ENCODE data around the gene FBXO36.

The FBXO36 gene, protein sequence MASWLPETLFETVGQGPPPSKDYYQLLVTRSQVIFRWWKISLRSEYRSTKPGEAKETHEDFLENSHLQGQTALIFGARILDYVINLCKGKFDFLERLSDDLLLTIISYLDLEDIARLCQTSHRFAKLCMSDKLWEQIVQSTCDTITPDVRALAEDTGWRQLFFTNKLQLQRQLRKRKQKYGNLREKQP
- total RNA-seq: 1.0 to 3.6 (median 2.5) reads per million in 9 experiments

DNA sequence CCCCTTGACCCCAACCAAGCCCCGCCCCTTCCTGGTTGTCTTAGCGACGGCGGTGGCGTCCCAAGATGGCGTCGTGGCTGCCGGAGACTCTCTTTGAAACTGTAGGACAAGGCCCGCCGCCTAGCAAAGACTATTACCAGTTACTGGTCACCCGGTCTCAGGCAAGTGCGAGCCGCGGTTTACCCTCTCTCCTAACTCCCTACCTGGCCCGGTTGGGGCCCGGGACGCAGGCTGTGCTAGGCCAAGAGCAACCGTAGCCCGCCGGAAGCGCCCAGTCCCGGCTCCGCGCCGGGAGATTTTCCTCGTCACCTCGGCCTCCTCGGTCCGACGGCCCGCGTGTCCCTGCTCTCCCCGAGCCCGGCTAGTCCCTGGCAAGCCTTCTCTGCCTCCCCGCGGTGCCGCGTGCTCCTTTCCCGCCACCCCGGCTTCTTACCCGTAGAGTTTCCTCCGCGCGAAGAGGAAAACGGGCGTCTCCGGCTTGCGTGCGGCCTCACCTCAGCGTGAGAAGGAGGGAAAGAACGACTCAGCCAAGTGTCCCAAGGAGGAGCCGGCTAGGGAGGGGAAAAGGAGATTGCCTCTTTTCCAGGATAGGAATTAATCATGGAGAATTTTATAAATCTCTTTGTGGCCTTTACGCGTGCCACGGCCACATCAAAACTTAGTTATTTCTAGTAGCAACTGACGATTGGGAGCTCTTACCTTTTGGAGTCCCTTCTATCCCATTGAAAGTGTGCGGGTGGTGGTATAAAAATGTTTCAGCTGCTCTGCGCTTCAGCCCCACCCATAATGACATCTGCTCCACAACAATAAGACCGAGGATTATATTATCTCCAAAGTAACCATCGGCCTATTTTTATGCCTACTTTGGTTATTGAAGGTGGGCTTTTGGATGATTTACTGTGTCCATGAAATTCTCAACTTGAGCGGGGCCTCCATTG is at the start of gene FBXO36:
FBXO36 (plus strand) TSS at position 55 of the 938 bp plus-strand sequence; CDS start at position 66, 11 bp downstream.
- peak within 1 kb of the TSS; percentile 95 to 100 for H3K27ac Mint-ChIP-seq
- peak within 1 kb of the TSS; percentile 99 to 100 for H3K4me3 Mint-ChIP-seq
- peaks cover 23 to 29% of the 10 kb centered on the region in 2 donors for H3K4me1 Mint-ChIP-seq (ENCODE audit: low read depth in 2 of 2)
- H3K27me3 Mint-ChIP-seq: no peaks in the 10 kb centered on the region
- H3K9me3 Mint-ChIP-seq: no peaks in the 10 kb centered on the region
- DNase-seq: peak in 1 of 3 experiments; percentile 88
- ATAC-seq (replicated peaks): peak; percentile 64
- peaks cover 33% of the 10 kb centered on the region for H3K36me3 Mint-ChIP-seq (ENCODE audit: insufficient read depth)

DNA sequence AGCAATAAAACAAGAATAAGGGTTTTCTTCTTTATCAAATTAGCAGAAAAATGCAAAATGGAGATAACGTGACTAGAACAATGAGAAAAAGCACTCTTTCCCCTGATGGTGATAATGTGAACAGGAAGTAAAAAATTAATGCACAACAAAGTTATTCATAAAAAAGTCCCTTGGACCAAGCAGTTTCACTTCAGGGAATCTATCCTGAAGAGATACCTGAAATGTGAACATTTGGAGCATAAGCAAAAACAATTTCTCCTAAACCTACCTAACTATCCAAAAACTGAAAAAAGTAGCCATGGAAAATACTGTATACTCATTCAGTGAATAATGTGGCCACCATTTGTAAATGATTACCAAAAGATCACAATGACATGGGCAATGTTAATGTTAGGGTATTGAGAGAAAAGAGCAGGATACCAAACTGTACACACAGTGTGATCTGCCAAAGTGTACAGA is 49.2 kb upstream of the FBXO36 start:
- Mint-ChIP-seq H3K9me3 (no peaks in the 10 kb centered on the region), H3K36me3 (ENCODE audit: insufficient read depth) (peaks cover 31% of the 10 kb centered on the region), H3K27me3 (no peaks in the 10 kb centered on the region), H3K27ac (peak overlapping the region; percentile 68 to 83), H3K4me3 (peak overlapping the region in 1 of 2 donors; percentile 24), H3K4me1 (ENCODE audit: low read depth in 2 of 2) (peaks cover 20 to 69% of the 10 kb centered on the region in 2 donors)
- DNase-seq (no peak), ATAC-seq (replicated peaks) (no peak)

DNA sequence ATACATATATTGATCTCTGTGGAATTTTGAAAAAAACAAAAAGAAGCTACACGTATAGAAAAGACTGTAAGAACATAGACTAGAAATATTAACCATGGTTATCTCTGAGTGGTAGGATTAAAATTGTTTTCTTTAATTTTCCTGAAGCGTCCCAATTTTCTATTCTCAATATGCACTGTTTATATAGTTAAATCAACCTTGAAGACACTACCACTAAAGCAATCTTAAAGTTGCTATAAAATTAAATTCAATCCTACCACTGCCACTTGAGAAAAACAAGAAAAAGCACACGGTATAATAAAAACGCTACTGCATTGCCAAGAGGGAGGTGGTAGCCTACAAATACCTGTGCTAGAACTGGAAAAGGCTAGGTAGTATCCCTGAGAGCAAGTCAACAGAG is 47.7 kb upstream of the FBXO36 start:
- Mint-ChIP-seq H3K27me3 (no peaks in the 10 kb centered on the region), H3K4me3 (no peak overlapping the region), H3K27ac (peak overlapping the region in 1 of 2 donors; percentile 64), H3K36me3 (ENCODE audit: insufficient read depth) (peaks cover 46% of the 10 kb centered on the region), H3K4me1 (ENCODE audit: low read depth in 2 of 2) (peaks cover 15 to 54% of the 10 kb centered on the region in 2 donors), H3K9me3 (no peaks in the 10 kb centered on the region)
- no peak for ATAC-seq (replicated peaks)
- no peak for DNase-seq

DNA sequence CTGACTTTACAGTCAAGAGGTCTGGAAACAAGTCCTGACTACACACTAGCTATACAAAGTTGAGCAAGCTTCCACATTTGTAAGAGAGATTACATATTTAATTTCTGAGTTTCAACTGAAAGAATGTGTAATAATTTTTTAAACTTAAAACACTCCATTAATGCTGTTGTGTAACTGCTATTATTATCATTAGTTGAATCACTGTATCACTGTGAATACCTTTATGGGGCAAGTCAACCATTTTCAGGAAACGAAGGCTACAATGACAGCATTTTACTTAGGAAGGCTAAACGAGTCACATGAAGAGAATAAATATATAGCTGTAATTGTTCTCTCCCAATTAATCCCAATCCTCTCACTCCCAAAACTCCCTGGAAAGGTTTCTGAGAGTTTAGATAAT is 46.8 kb upstream of the FBXO36 start:
- Mint-ChIP-seq H3K27ac (peak overlapping the region; percentile 0 to 64), H3K27me3 (no peaks in the 10 kb centered on the region), H3K4me1 (ENCODE audit: low read depth in 2 of 2) (peaks cover 8 to 46% of the 10 kb centered on the region in 2 donors), H3K36me3 (ENCODE audit: insufficient read depth) (peaks cover 43% of the 10 kb centered on the region), H3K4me3 (no peak overlapping the region), H3K9me3 (no peaks in the 10 kb centered on the region)
- ATAC-seq (replicated peaks): no peak
- no peak for DNase-seq

DNA sequence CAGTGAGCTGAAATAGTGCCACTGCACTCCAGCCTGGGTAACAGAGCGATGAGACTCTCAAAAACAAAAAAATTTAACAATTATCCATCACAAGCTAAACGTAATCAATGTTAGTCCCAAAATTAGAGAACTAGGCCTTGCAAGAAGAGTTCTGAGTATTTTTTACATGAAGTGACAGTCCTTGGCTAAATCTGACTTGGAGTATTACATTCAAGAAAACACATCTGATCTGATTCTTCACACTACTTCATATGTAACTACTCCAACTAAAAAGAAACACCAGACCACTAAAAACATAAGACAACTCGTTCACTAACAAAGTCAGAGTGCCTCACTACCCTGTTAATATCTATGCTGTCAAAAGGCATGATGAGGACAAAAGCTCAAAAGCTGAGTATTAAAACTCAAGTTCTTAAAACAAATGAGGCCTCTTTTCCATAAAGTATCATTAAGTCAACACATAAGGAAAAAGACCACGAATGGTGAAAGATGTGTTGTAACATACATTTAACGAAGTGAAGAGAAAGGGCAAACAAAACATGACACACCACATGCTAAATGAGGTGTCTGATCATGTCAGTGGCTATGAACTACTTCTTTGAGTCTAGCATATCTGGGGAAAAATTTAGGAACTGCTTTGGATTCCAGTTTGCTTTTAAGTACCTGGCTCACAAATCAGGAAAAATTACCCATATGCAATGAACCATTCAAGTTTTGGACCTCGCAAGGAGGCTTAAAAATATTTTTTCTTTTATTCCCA is 42.9 kb upstream of the FBXO36 start:
- no peak overlapping the region for H3K27ac Mint-ChIP-seq

DNA sequence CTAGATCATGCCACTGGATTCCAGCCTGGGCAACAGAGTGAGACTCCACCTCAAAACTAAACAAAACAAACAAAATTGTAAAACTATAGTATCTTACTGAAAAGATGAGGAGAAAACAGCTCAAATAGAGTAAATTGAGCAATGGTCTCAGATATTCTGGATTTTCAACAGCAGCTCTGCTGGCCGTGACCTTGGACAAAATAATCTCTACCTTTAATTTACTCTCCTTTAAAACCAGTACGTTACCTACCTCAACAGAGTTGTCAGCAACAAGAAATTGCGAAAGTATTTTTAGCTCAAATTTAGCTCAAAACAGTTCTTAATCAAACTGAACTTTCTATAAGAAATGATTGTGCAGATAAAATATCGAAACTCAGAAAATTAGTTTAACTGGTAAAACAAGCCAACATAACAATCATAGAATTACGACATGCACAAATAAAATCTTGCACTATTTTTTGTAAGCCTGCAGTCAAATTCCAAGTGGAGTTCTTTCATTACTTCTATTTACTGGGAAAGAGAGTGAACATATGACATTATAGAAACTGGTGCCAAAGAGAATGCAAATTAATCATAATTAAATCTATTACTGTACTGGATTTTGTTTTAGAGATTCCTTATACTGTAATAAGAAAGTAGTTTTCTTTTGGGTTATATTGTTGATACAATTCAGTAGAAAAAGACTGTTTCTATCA is 41.3 kb upstream of the FBXO36 start:
- Mint-ChIP-seq H3K4me3 (no peak overlapping the region), H3K36me3 (ENCODE audit: insufficient read depth) (peaks cover 30% of the 10 kb centered on the region), H3K4me1 (ENCODE audit: low read depth in 2 of 2) (peaks cover 18 to 28% of the 10 kb centered on the region in 2 donors), H3K27ac (peak overlapping the region in 1 of 2 donors; percentile 61), H3K27me3 (no peaks in the 10 kb centered on the region), H3K9me3 (no peaks in the 10 kb centered on the region)
- no peak for ATAC-seq (replicated peaks)
- DNase-seq: no peak

More for the DNA sequence above, 42.9 kb upstream of the FBXO36 start:
- no peak for ATAC-seq (replicated peaks)
- DNase-seq: no peak
- Mint-ChIP-seq H3K36me3 (ENCODE audit: insufficient read depth) (peaks cover 28% of the 10 kb centered on the region), H3K27me3 (no peaks in the 10 kb centered on the region), H3K9me3 (no peaks in the 10 kb centered on the region), H3K4me3 (no peak overlapping the region), H3K4me1 (ENCODE audit: low read depth in 2 of 2) (peaks cover 17 to 34% of the 10 kb centered on the region in 2 donors)

DNA sequence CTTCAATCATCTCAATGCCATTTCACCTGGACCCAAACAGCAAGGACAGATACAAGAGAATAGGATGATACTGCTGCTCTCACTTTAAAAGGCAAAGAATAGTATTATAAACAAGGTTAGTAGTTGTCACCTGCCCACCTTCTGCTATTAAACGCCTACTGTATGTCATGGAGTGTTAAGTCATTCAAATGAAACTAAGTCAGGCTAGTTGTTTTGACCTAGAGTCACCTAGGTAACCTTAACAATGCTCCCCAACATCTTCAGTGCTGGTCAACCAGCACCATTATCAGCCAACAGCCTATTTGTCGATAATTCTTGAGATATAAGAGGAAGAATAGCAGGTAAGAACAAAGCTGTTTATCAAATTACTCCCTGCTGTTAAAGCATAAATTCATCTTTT is 39.7 kb upstream of the FBXO36 start:
- Mint-ChIP-seq H3K9me3 (no peaks in the 10 kb centered on the region), H3K27ac (peak overlapping the region; percentile 35 to 84), H3K36me3 (ENCODE audit: insufficient read depth) (peaks cover 25% of the 10 kb centered on the region), H3K27me3 (no peaks in the 10 kb centered on the region), H3K4me3 (no peak overlapping the region), H3K4me1 (ENCODE audit: low read depth in 2 of 2) (peaks cover 24 to 31% of the 10 kb centered on the region in 2 donors)
- DNase-seq (no peak), ATAC-seq (replicated peaks) (no peak)

DNA sequence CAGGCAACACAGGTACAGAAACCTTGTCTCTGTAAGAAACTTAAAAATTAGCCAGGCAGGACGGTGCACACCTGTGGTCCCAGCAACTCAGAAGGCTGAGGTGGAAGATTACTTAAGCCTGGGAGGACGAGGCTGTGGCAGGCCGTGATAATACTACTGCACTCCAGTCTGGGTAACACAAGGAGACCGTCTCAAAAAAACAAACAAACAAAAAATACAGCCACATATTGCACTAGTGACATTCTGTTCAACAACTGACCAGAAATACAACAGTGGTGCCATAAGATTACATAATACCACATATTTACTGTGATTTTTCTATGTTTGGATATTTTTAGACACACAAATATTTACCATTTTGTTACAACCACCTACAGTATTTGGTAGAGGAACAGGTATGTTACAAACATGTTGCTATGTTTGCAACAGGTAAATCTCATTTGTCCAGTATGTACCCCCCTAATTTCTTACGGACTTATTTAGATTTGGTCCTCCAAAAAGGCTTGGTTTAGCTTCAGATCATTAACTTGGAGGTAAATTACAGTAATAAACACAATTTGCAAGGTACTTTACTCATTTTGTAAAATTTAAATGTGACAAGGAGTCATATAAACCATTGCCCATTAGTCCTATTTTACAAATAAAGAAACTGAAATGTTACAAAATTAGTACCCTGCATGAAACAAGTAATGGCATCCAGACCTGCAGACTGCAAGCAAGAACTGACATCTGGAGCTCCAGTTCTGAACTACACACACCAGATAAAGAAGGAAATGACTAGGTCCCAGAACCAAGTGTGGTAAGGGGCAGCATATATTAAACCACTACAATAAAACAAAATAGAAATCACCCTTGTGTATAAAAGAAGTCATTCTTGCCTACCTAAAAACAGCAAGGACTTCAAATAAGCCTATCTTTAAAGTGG is 37.3 kb upstream of the FBXO36 start:
- peaks cover 34 to 46% of the 10 kb centered on the region in 2 donors for H3K4me1 Mint-ChIP-seq (ENCODE audit: low read depth in 2 of 2)
- no peaks in the 10 kb centered on the region for H3K27me3 Mint-ChIP-seq
- DNase-seq (no peak), ATAC-seq (replicated peaks) (no peak)
- H3K27ac Mint-ChIP-seq: peak overlapping the region in 1 of 2 donors; percentile 52
- H3K36me3 Mint-ChIP-seq (ENCODE audit: insufficient read depth): peaks cover 8% of the 10 kb centered on the region
- H3K9me3 Mint-ChIP-seq: no peaks in the 10 kb centered on the region
- no peak overlapping the region for H3K4me3 Mint-ChIP-seq

DNA sequence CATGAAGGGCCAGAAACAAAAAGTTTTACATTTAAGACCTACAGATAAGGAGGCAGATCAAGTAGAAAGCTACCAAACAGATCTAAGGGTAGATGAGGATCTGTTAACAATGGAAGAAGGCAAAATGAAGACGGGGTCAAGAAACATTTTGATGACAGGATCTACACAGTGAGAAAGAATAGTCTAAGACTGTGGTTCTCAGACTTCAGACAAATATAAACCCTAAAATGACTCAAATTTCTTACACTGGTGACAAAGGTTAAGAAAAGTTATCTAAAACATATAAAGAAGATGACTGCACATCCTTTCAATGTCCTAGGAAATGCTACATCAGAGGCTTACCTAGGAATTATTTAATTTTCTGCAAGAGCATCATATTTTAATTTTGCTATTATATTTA is 34.9 kb upstream of the FBXO36 start:
- peak overlapping the region; percentile 8 to 66 for H3K27ac Mint-ChIP-seq
- no peak for DNase-seq

DNA sequence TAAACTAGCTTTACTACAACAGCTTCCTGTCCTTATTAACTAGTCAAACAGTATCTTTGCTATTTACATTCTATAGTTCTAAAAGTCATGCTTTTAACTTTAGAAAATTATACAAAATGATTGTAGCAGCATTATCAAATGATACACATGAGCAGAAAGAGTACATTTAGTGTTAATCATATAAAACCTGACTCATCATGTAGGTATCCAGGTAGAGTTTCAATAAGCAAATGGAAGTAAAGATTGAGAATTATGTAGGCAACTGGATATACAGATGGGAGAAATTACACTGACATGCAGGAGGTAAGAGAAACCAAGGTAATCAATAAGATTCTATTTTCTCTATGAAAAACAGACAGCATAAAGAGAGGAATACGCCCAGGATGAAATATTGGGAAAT is 34.3 kb upstream of the FBXO36 start:
- no peaks in the 10 kb centered on the region for H3K9me3 Mint-ChIP-seq
- H3K27ac Mint-ChIP-seq: peak overlapping the region in 1 of 2 donors; percentile 71
- H3K4me1 Mint-ChIP-seq (ENCODE audit: low read depth in 2 of 2): peaks cover 31 to 60% of the 10 kb centered on the region in 2 donors
- no peaks in the 10 kb centered on the region for H3K27me3 Mint-ChIP-seq
- peaks cover 10% of the 10 kb centered on the region for H3K36me3 Mint-ChIP-seq (ENCODE audit: insufficient read depth)
- DNase-seq: no peak
- H3K4me3 Mint-ChIP-seq: peak overlapping the region in 1 of 2 donors; percentile 5
- ATAC-seq (replicated peaks): no peak

More for the DNA sequence above, 34.9 kb upstream of the FBXO36 start:
- no peak overlapping the region for H3K4me3 Mint-ChIP-seq
- peaks cover 32 to 56% of the 10 kb centered on the region in 2 donors for H3K4me1 Mint-ChIP-seq (ENCODE audit: low read depth in 2 of 2)
- no peak for ATAC-seq (replicated peaks)
- no peaks in the 10 kb centered on the region for H3K27me3 Mint-ChIP-seq
- H3K9me3 Mint-ChIP-seq: no peaks in the 10 kb centered on the region
- H3K36me3 Mint-ChIP-seq (ENCODE audit: insufficient read depth): peaks cover 10% of the 10 kb centered on the region

DNA sequence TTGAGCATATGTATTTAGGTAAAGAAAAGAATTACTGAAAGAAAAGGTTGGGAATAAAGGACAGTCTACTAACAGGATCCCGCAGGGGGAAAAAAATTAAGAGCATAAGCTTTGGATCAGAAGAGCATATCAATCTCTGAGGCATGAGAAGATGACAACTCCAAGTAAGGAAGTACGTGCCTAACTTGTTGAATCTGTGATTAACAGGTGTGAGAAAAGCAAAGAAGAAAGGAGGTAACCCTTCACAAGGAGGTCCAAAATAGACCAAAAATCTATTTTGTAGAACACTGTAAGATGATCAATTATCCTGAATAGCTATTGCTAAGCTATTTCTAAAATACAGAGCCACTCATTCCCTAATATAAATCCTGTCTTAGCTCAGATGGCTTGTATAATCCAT is 33.3 kb upstream of the FBXO36 start:
- Mint-ChIP-seq H3K27me3 (no peaks in the 10 kb centered on the region), H3K27ac (peak overlapping the region; percentile 71), H3K9me3 (no peaks in the 10 kb centered on the region), H3K36me3 (ENCODE audit: insufficient read depth) (peaks cover 10% of the 10 kb centered on the region), H3K4me1 (ENCODE audit: low read depth in 2 of 2) (peaks cover 28 to 63% of the 10 kb centered on the region in 2 donors), H3K4me3 (no peak overlapping the region)
- DNase-seq: no peak
- ATAC-seq (replicated peaks): no peak

DNA sequence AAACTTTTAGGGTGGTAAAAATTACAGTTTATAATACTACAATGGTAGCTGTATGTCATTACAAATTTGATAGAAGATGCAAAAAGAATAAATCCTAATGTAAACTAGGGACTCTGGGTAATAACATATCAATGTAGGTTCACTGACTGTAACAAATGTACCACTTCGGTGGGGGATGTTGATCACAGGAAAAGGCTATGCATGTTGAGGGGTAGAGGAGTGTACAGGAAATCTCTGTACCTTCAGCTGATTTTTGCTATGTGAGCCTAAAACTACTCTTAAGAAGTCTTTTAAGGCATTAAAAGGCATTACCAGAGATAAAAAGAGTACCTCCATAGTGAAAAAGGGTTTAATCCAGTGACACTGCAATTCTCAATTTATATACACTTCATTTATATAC is 25.4 kb upstream of the FBXO36 start:
- ATAC-seq (replicated peaks): peak; percentile 42

More for the DNA sequence above, 25.4 kb upstream of the FBXO36 start:
- peak overlapping the region; percentile 8 to 71 for H3K27ac Mint-ChIP-seq
- H3K36me3 Mint-ChIP-seq (ENCODE audit: insufficient read depth): peaks cover 5% of the 10 kb centered on the region
- no peaks in the 10 kb centered on the region for H3K27me3 Mint-ChIP-seq
- no peaks in the 10 kb centered on the region for H3K9me3 Mint-ChIP-seq
- peak overlapping the region in 1 of 2 donors; percentile 27 for H3K4me3 Mint-ChIP-seq
- DNase-seq: no peak
- peaks cover 35 to 71% of the 10 kb centered on the region in 2 donors for H3K4me1 Mint-ChIP-seq (ENCODE audit: low read depth in 2 of 2)

All from effector memory CD8-positive, alpha-beta T cell (primary cell).